Lung (tissue), 12 donors: Measurements from ENCODE around the gene ZC3H7A. TPM values are rescaled to one million over a fixed set of nuclear protein-coding genes. Genes with fewer than 3 reads are reported as not detected.

Experiments
- ATAC-seq: fragments of 200-7000 bp; cut with Tn5 transposase; one replicate; pipeline ENCODE4 v1.9.1; 2020; ENCODE audit warnings: moderate number of reproducible peaks; ENCODE audit not compliant: insufficient read depth, low FRiP score
- DNase-seq, 3 donors: peaks; one replicate each; pipeline ENCODE4 v3.0.0-alpha.2; 2013 to 2017
- H3K27ac ChIP-seq, 2 donors: one replicate each; pipeline ENCODE4 v1.5.1; 2013; ENCODE audit warnings: mild to moderate bottlenecking in 2 of 2, moderate library complexity in 2 of 2, control low read depth in 1 of 2, inconsistent platforms in 1 of 2, low read depth in 1 of 2, low read length in 1 of 2
- H3K27me3 ChIP-seq, 3 donors: one replicate each; pipeline ENCODE4 v1.5.1; 2013; ENCODE audit warnings: low read length in 2 of 3; ENCODE audit not compliant: control insufficient read depth in 3 of 3, insufficient read depth in 3 of 3
- H3K36me3 ChIP-seq, 4 donors: one replicate each; pipeline ENCODE4 v1.5.1; 2013; ENCODE audit warnings: low read length in 4 of 4, mild to moderate bottlenecking in 1 of 4, moderate library complexity in 1 of 4; ENCODE audit not compliant: control insufficient read depth in 4 of 4, insufficient read depth in 4 of 4
- H3K4me1 ChIP-seq, 5 donors: one replicate each; pipeline ENCODE4 v1.5.1; 2013; ENCODE audit warnings: low read length in 5 of 5, mild to moderate bottlenecking in 2 of 5, moderate library complexity in 1 of 5; ENCODE audit not compliant: control insufficient read depth in 5 of 5, insufficient read depth in 5 of 5
- H3K4me3 ChIP-seq: one replicate; pipeline ENCODE4 v1.5.1; 2013; ENCODE audit warnings: mild to moderate bottlenecking, control low read depth, moderate library complexity
- H3K9ac ChIP-seq, 2 donors: one replicate each; pipeline ENCODE4 v1.5.1; 2013; ENCODE audit warnings: low read length in 2 of 2, control low read depth in 1 of 2; ENCODE audit not compliant: insufficient read depth in 1 of 2
- H3K9me3 ChIP-seq, 4 donors: one replicate each; pipeline ENCODE4 v1.5.1; 2013; ENCODE audit warnings: low read length in 3 of 4, mild to moderate bottlenecking in 1 of 4, moderate library complexity in 1 of 4; ENCODE audit not compliant: control insufficient read depth in 4 of 4, insufficient read depth in 3 of 4
- WGBS, 2 donors: extraction: QIAGEN DNeasy Blood & Tissue Kit; methylation state at CpG; one replicate each; pipeline ENCODE4 v1.1.7; 2013; 5-methylcytosine and 5-hydroxymethylcytosine counted together
- polyA plus RNA-seq, 2 donors: library from polyadenylated mRNA; stranded (reverse); fragments of 200-250 nt; gene quantifications; one replicate each; pipeline ENCODE4 v1.2.1, GENCODE V29; 2013
- total RNA-seq, 2 donors: library from RNA; depleted of rRNA in 1 of 2; stranded (reverse); fragments of >200 nt in 1 of 2; gene quantifications; one replicate each; pipeline ENCODE4 v1.2.1, GENCODE V29; 2014 to 2021
- TF ChIP-seq, protein P1 (sequence below): IDR thresholded peaks from 2 replicates; pipeline ENCODE4 v1.5.1; 2012; ENCODE audit warnings: mild to moderate bottlenecking; ENCODE audit errors: control extremely low read depth, extremely low read depth
- donor health status: control.
- donor health status: control.
- donor health status: Bipolar disorder and iron deficiency.
- donor health status: healthy.
- donor health status: DM: yes; HTN: yes; CAD: no.

Gene ZC3H7A
- total and polyA plus RNA-seq, 4 donors: 22.1 to 127 (median 36.2) TPM

DNA sequence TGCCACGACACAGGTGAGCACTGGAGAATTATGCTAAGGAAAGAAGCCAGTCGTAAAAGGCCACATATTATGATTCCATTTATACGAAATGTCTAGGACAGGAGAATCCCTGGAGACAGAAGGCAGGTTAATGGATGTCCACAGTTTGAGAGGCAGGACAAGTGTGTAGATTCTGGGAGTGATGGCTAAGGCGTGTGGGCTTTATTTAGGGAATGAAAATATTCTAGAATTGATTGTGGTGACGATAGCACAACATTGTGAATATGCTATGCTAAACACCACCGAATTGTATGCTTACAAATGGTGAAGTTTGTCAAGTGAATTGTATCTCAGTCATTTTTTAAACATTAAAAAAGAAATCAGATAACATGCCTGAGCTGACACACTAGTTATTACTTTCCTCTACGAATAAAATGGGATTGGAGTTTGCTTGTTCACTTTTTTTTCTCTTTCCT lies 49.1 kb downstream of the ZC3H7A start:
- Histone ChIP-seq H3K27ac (no peak overlapping the region), H3K9ac (no peak overlapping the region), H3K4me3 (no peak overlapping the region), H3K4me1 (peaks cover 0 to 4% (median 3%) of the 10 kb centered on the region in 5 donors), H3K27me3 (no peaks in the 10 kb centered on the region), H3K9me3 (no peaks in the 10 kb centered on the region), H3K36me3 (peaks cover 19 to 34% (median 28%) of the 10 kb centered on the region in 4 donors)
- TF ChIP-seq, protein P1, sequence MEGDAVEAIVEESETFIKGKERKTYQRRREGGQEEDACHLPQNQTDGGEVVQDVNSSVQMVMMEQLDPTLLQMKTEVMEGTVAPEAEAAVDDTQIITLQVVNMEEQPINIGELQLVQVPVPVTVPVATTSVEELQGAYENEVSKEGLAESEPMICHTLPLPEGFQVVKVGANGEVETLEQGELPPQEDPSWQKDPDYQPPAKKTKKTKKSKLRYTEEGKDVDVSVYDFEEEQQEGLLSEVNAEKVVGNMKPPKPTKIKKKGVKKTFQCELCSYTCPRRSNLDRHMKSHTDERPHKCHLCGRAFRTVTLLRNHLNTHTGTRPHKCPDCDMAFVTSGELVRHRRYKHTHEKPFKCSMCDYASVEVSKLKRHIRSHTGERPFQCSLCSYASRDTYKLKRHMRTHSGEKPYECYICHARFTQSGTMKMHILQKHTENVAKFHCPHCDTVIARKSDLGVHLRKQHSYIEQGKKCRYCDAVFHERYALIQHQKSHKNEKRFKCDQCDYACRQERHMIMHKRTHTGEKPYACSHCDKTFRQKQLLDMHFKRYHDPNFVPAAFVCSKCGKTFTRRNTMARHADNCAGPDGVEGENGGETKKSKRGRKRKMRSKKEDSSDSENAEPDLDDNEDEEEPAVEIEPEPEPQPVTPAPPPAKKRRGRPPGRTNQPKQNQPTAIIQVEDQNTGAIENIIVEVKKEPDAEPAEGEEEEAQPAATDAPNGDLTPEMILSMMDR: no peak
- ATAC-seq: no peak
- WGBS, 2 donors: 84% methylated on average over 7 of the region's 7 CpGs
- DNase-seq: no peak

DNA sequence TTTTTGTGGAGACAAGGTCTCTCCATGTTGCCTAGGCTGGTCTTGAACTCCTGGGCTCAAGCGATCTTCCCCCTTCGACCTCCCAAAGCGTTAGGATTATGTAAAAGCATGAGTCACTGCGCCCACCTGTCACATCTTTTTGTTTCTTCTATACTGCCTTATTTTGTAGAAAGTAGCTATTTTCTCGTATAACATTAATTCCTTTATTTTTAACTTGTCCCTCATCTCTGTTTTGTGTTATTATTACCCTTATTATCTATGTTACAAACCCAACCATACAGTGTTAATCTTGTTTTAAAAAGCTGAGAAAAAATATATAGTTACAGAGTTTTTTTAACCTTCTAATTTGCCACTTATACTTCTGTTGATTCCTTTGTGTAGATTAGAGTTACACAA lies 53.0 kb downstream of the ZC3H7A start:
- Histone ChIP-seq H3K27me3 (no peaks in the 10 kb centered on the region), H3K9ac (no peak overlapping the region), H3K4me1 (peaks cover 2 to 19% (median 13%) of the 10 kb centered on the region in 5 donors), H3K27ac (peak overlapping the region in 1 of 2 donors; percentile 26), H3K4me3 (no peak overlapping the region), H3K36me3 (peaks cover 3 to 7% (median 4%) of the 10 kb centered on the region in 4 donors), H3K9me3 (no peaks in the 10 kb centered on the region)
- ATAC-seq (no peak), DNase-seq (no peak)
- 70 to 81% methylated on average over 5 of the region's 5 CpGs for WGBS, 2 donors
- TF ChIP-seq, protein P1: no peak

DNA sequence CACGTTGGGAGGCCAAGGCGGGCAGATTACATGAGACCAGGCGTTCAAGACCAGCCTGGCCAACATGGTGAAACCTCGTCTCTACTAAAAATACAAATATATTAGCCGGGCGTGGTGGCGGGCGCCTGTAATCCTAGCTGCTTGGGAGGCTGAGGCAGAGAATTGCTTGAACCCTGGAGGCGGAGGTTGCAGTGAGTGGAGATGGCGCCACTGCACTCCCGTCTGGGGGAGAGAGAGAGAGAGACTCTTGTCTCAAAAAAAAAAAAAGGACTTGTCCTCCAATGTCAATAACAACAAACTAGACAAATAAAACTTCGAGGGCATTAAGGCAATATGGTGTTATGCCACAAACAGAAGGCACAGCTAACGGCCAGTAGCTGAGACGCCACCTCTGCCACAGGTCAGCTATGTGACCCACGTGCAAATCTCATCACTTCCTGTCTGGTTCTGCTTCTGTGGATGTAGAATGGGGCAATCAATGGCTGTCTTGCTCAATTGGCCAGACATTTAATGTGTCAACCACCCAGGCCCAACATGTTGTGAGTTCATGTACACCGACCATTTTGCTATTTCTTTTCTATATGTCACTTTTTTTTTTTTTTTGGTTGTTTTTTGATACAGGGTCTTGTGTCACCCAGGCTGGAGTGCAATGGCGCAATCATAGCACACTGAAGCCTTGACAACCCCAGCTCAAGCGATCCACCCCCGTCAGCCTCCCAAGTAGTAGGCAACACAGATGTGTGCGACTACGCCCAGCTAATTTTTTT lies 53.6 kb downstream of the ZC3H7A start:
- peak overlapping the region; percentile 61 to 67 for H3K9ac ChIP-seq
- no peaks in the 10 kb centered on the region for H3K27me3 ChIP-seq
- TF ChIP-seq, protein P1: no peak
- H3K4me1 ChIP-seq: peaks cover 2 to 19% (median 13%) of the 10 kb centered on the region in 5 donors
- DNase-seq: peak; percentile 49 to 64 (median 52)
- peak overlapping the region; percentile 87 to 100 for H3K27ac ChIP-seq
- no peaks in the 10 kb centered on the region for H3K9me3 ChIP-seq
- H3K4me3 ChIP-seq: peak overlapping the region; percentile 30
- WGBS, 2 donors: 30 to 42% methylated on average over 21 of the region's 21 CpGs
- peaks cover 1 to 4% (median 3%) of the 10 kb centered on the region in 4 donors for H3K36me3 ChIP-seq
- no peak for ATAC-seq
